ENCODE results near the gene CCDC92.
A peak's percentile ranks its signal among the peaks of the same experiment; 100 is the strongest.

CCDC92 gene

GRCh38 chr12:123976227-123976826 is 3.7 kb upstream of the CCDC92 start:
- DNase-seq (ENCODE audit: low spot score), result no peak

DNA sequence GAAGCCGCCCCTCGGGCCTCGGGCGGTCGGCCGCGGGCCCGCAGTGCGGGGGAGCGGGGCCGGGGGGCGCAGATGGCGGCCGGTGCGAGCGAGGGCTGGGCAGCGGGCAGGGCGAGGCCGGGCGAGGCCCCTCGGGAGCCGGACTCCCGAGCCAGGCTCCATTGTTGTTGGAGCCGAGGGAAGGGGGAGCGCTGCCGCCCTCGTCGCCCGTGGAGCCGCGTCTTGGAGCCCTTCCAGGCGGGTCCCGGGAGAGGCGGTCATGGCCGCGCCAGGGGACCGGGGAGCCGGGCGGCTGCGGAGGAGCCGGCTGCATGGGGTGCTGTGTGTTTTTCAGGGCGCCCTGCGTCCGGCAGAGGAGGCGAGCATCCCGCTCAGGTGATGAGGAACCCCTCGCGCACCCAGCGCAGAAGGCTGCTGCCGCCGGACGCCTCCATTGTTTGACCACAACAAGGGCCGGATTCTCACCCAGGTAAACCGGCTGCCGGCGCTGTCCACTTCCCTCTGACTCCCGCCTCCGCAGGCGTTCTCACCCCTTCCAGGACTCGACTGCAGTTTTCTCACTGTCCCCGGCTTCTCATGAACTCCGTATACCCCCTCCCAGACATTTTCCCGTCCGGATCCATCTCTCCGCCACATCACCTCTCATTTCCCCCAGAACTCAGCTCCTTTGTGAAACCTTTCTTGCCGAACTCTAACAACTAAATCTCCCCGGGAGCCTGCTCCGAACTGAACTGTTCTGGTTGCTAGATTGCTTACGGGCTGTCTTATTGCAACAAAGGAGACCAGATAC is 1.1 kb upstream of the CCDC92 start:
- DNase-seq (ENCODE audit: low spot score), result peak; percentile 38

GRCh38 chr12:123971770-123972456 is 718 bp downstream of the CCDC92 start:
- DNase-seq (ENCODE audit: low spot score), result peak; percentile 26

GRCh38 chr12:123971449-123971769 is 1.2 kb downstream of the CCDC92 start:
- no peak for DNase-seq (ENCODE audit: low spot score)

GRCh38 chr12:123967121-123967586 is 5.5 kb downstream of the CCDC92 start:
- DNase-seq (ENCODE audit: low spot score), result no peak

DNA sequence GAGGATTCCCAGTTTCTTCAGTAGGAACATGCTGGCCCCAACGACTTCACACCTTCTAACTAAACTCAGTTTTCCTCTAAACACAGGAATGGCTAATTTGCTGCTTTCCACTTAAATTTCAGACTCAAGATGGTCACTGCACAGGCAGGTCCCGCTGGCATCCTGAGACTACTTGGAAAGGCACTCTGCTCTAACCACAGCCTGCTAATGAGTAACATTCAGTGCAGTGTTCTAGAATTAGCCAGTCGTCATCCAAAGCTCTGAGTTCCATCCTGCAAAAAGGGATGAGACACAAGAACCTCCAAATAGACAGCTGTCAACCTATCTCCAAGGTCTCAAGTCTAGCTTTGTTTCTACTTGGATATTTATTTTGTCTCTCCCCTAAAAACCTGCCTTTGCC is 6.0 kb downstream of the CCDC92 start:
- DNase-seq (ENCODE audit: low spot score), result peak; percentile 85

GRCh38 chr12:123965382-123965781 is 7.2 kb downstream of the CCDC92 start:
- DNase-seq (ENCODE audit: low spot score), result no peak

DNA sequence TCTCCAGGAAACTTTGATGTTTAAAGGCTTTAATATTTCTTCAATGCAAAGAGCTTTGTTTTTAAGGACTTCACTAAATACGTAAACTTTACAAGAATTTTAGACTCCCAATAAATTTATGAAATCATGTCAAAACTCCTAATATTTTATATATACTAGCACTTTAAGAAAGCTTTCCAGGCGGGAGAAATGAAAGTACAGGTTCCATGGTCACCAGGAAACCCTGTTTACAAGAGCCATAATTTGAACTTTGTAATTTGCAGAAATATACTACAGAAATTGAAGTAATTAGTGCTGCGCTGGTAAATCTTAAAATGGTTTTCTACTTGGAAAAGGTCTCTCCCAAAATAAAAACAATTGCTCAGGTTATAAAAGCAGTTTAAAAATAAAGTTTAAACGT is 8.8 kb downstream of the CCDC92 start:
- DNase-seq (ENCODE audit: low spot score), result no peak

DNA sequence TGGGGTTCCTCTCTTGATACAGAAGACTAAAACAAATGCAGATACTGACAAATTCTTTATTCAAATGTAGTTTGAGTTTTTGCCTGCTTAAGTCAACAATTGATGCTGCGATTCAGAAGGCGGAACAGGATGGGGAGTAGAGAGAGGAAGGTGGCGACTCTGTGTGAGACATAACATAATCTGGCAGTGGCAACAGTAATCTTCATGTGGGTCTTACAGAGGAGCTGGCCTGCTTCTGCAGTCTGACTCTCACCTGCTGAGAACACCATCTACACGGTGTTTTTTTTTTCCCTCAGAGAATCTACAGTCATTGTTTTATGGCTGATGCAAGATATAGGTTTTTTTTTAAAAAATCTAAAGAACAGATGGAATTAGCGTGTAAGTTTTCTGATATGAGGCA is 10.1 kb downstream of the CCDC92 start:
- DNase-seq (ENCODE audit: low spot score), result no peak

DNA sequence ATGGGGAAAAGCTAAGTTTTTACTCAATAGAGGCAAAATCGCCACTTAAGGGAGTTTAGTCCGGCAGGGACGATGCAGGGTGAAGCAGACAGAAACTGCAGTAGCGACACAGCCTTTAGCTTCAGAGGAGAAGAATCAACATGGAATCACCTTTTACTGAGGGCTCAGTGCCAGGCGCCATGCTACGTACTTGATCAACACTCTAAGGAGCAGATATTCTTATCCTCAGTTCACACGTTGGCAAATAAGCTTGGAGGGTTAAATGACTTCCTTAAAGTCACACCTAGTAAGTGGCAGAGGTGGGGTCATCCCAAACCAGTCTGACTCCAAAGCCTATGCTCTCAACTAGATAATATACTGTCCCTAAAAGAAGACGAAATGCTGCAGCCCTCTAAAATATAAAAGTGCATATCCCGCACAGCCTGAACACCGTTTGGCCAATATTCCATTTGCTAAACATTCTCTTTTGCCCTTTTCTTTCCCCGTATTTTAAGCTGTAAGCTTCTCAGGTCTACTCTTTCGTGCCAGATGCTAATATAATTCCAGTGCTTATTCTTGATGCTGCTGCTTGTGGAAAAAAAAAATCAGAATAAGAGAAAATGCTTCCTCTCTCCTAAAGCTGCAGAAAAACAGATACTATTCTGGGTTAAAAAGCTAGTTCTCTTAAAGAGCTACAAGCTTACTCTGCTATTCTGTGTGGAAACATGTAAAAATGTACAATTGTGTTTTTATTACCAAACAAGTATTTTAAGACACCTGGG is 10.9 kb downstream of the CCDC92 start:
- DNase-seq (ENCODE audit: low spot score), result no peak

DNA sequence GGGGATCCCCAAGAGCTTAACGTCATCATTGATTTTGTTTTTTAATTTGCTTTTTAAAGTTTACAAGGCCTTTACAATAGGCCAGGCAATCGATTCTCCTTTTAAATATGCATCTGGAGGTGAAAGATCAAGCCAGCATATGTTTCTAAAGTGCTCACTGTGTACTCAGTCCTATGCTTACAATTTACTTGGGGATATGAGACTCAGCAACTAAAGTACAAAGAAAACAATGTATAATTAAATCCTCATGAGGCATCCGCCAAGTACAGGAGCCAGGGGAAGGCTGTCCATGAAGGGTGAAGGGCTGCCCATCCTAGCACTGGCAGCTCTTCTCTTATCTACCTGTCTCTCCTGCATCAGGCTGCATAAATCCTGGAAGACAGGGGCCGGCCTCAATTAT is 11.8 kb downstream of the CCDC92 start:
- DNase-seq (ENCODE audit: low spot score), result no peak

- no peak for DNase-seq (ENCODE audit: low spot score)
Measured at GRCh38 chr12:123960029-123960735, 12.4 kb downstream of the CCDC92 start.

GRCh38 chr12:123958876-123959275 is 13.8 kb downstream of the CCDC92 start:
- no peak for DNase-seq (ENCODE audit: low spot score)

- DNase-seq (ENCODE audit: low spot score), result no peak
Measured at GRCh38 chr12:123958462-123958861, 14.2 kb downstream of the CCDC92 start.

DNA sequence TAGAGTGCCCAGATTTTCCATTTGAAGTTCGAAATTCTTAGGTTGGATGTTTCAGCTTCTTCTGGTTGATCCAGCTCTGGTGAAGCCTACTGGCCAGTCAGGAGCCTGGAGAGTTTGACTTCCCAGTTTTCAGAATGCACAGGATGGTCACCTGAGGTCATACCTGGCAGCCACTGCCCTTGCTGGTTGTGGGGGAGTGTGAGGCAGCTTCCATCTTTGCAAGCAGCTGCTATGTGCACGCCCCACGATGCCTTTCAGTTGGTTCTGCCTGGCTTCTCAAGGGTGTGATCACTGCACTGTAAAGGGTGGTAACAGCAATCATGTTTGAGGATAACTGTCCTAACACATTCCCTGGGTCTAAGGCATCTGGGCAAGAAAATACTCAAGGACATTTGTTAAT is 15.4 kb downstream of the CCDC92 start:
- no peak for DNase-seq (ENCODE audit: low spot score)

DNA sequence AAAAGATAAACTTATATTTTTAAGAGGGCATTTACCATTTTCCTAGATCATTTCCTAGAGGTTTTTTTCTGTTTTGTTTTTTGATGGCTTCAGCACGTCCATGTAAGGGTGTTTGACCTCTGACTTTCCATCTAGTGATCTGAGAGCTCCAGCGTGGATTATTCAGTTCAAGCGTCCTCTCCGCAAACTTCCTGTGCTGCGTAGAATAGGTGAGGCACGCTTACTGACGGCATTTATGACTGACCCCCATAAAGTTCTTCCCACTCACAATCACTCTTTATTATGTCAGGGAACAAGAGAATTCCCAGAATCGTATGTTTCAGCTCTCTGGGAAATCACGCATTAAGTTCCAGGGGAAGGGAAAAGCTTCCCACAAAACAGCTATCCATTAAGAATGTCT is 16.4 kb downstream of the CCDC92 start:
- DNase-seq (ENCODE audit: low spot score), result no peak

GRCh38 chr12:123954647-123955350 is 17.8 kb downstream of the CCDC92 start:
- DNase-seq (ENCODE audit: low spot score), result no peak

DNA sequence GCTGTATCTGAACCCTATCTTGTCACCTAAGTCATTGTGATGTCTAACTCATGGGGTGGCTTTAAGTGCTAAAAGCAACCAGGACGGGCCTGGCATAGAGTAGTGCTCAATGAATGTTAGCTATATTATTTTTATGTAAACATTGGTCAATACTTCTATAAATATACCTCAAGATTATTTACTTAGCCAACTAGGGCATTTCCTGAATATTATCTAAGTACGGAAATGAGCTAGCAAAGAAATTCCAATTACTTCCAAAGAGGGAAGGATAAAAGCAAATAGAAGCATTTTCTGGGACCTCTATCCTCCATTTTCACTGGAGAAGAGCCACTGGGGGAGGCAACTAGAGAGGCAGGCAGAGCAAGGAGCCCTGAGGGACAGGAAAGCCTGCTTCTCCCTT is 20.6 kb downstream of the CCDC92 start:
- DNase-seq (ENCODE audit: low spot score), result no peak

DNA sequence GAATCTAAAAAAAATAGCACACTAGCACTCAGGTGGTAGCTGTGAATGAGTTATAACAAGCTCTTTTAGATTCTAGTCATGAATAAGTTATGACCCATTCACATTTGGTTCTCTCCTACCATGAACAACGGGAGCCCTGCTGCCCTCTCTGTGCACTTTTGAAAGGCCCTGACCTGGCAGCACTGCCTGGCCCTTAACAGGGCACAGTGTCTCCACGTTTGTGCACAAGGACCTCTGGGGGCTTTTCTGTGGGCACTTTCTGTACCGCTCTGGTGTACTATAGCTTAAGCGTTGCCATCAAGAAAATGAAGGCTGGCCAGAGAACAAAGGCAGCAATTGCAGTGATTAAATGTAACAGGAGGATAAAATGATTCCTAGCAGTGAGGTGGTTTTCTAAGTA is 21.2 kb downstream of the CCDC92 start:
- DNase-seq (ENCODE audit: low spot score), result no peak

GRCh38 chr12:123950476-123951349 is 21.9 kb downstream of the CCDC92 start:
- DNase-seq (ENCODE audit: low spot score), result no peak
